Sigmoid colon (tissue), 7 donors: ENCODE data around the gene UFM1. TPM values are rescaled to one million over a fixed set of nuclear protein-coding genes. Genes with fewer than 3 reads are reported as not detected.
"Not testable (repeated sequence)": the region's sequence is repeated elsewhere in the genome, so short reads cannot be mapped to it uniquely, and the experiment has no call there.

Experiments
- DNase-seq: peaks from one replicate; pipeline ENCODE4 v3.0.0-alpha.2; 2019
- H3K27ac ChIP-seq, 4 donors: fragments of 200-600 bp; sonication (generic); one replicate each; pipeline ENCODE4 v1.5.1; 2016 to 2019; ENCODE audit warnings: mild to moderate bottlenecking in 1 of 4
- H3K27me3 ChIP-seq, 3 donors: fragments of 200-600 bp; sonication (generic); one replicate each; pipeline ENCODE4 v1.5.1; 2019; ENCODE audit warnings: mild to moderate bottlenecking in 1 of 3
- H3K36me3 ChIP-seq, 4 donors: fragments of 200-600 bp; sonication (generic); one replicate each; pipeline ENCODE4 v1.5.1; 2016 to 2019
- H3K4me1 ChIP-seq, 4 donors: fragments of 200-600 bp; sonication (generic); one replicate each; pipeline ENCODE4 v1.5.1; 2017 to 2019
- H3K4me3 ChIP-seq, 4 donors: fragments of 200-600 bp; sonication (generic); one replicate each; pipeline ENCODE4 v1.5.1; 2017 to 2019; ENCODE audit warnings: mild to moderate bottlenecking in 2 of 4, moderate library complexity in 1 of 4
- H3K9me3 ChIP-seq, 4 donors: fragments of 200-600 bp in 3 of 4; sonication (generic) in 3 of 4; one replicate each; pipeline versions ENCODE4 v1.5.1 to v1.6.1; 2013 to 2019
- EP300 ChIP-seq, 4 donors: sonication (generic); formaldehyde crosslinking; IDR thresholded peaks; one replicate each; pipeline ENCODE4 v1.6.1; 2017; ENCODE audit warnings: antibody characterized with exemption in 4 of 4
- POLR2A ChIP-seq, 2 donors: fragments of 450-650 bp; IDR thresholded peaks; one replicate each; pipeline ENCODE4 v1.6.1; 2016; ENCODE audit warnings: antibody characterized with exemption in 2 of 2, mild to moderate bottlenecking in 2 of 2, moderate library complexity in 2 of 2
- POLR2AphosphoS5 ChIP-seq, 4 donors: sonication (generic); formaldehyde crosslinking; IDR thresholded peaks; one replicate each; pipeline ENCODE4 v1.6.1; 2017; ENCODE audit warnings: antibody characterized with exemption in 4 of 4
- WGBS, 2 donors: extraction: QIAGEN DNeasy Blood & Tissue Kit; methylation state at CpG; one replicate each; pipeline ENCODE4 v1.1.7; 2013; 5-methylcytosine and 5-hydroxymethylcytosine counted together
- intact Hi-C: fragments of 100-400 bp; cut with DNase I; formaldehyde crosslinking; loops from one replicate; pipeline ENCODE4 v1.15.1; 2023
- polyA plus RNA-seq, 3 donors: library from polyadenylated mRNA; stranded (reverse); fragments of 200-250 nt; gene quantifications; one replicate each; pipeline ENCODE4 v1.2.3, GENCODE V29; 2013
- total RNA-seq, 4 donors: library from RNA; depleted of rRNA; stranded (reverse); fragments of >200 nt; gene quantifications; one replicate each; pipeline ENCODE4 v1.1.0, GENCODE V29; 2016
- TF ChIP-seq, protein P1 (sequence below), 4 experiments: fragments of 450-650 bp in 3 of 4; fragments of 200-600 bp in 1 of 4; IDR thresholded peaks; one replicate each; pipeline ENCODE4 v1.5.1; 2016 to 2019; ENCODE audit warnings: antibody characterized with exemption in 4 of 4, mild to moderate bottlenecking in 3 of 4, moderate library complexity in 2 of 4
- donor health status: healthy with polysubstance abuse.
- donor health status: Bipolar disorder and iron deficiency.
- donor health status: healthy.

Gene UFM1
- total and polyA plus RNA-seq, 7 donors, result 33.9 to 60.6 (median 50.6) TPM

DNA sequence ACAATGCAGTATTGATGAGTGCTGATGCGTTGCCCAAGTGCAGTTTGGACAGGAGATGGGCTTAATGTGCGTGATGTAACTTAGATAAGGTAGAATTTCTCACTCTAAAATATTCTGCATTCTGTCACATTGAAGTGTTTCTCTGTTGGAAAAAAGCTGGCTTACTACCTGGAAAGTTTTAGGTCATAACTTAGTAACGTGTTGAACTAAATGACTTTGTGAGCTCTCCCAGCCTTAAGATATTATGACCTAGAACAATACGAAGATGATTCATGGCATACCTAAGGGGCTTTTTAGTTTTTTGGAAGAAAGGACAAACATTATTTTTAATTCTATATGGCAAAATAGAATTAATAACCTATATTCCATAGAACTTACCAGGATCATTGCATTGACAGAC lies 9.0 kb downstream of the UFM1 start:
- TF ChIP-seq POLR2AphosphoS5 (IDR thresholded peaks at IDR 0.05) (no peak), EP300 (IDR thresholded peaks at IDR 0.05) (no peak), POLR2A (IDR thresholded peaks at IDR 0.05) (no peak)
- TF ChIP-seq, protein P1, sequence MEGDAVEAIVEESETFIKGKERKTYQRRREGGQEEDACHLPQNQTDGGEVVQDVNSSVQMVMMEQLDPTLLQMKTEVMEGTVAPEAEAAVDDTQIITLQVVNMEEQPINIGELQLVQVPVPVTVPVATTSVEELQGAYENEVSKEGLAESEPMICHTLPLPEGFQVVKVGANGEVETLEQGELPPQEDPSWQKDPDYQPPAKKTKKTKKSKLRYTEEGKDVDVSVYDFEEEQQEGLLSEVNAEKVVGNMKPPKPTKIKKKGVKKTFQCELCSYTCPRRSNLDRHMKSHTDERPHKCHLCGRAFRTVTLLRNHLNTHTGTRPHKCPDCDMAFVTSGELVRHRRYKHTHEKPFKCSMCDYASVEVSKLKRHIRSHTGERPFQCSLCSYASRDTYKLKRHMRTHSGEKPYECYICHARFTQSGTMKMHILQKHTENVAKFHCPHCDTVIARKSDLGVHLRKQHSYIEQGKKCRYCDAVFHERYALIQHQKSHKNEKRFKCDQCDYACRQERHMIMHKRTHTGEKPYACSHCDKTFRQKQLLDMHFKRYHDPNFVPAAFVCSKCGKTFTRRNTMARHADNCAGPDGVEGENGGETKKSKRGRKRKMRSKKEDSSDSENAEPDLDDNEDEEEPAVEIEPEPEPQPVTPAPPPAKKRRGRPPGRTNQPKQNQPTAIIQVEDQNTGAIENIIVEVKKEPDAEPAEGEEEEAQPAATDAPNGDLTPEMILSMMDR (IDR thresholded peaks at IDR 0.05), result no peak
- Histone ChIP-seq H3K36me3 (peaks cover 0 to 87% (median 10%) of the 10 kb centered on the region in 4 donors), H3K4me1 (peaks cover 0 to 12% (median 7%) of the 10 kb centered on the region in 4 donors), H3K27ac (peak overlapping the region in 1 of 4 donors; percentile 4), H3K27me3 (no peaks in the 10 kb centered on the region), H3K9me3 (no peaks in the 10 kb centered on the region), H3K4me3 (no peak overlapping the region)
- intact Hi-C loops, result no loop called here
- DNase-seq, result no peak
- 86% methylated on average over 4 of the region's 4 CpGs for WGBS, 2 donors

DNA sequence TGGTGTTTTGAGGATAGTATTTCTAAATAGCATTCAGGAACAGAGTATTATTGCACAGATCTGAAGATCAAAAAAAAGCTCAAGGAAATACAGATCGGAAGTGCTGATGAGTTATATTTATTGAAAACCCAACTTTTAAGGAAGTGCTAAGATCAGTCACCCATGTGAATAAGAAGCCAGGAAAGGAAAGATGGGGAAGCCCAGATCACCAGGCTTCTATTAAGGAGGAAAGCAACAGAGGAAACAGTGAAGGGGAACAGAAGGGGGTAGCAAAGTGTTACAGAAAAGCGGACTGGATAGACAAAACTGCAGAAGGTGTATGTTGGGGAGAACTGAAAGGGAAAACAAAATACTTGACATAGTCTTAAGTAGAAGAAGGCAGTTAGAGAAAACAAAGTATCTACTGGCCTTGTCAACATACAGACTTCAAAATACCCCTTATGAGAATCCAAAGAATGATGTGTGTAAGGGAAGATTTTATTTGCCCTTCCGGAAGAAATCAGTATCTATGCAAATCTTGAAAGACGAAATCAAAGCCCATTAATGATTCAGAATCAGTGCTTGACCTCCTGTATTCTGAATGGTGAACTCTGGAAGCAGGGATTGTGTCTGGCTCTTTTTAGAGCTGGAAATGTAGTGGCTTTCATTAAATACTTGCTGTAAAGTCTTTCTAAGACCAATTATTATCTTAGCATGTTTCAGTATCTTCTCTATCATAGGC lies 12.1 kb downstream of the UFM1 start:
- intact Hi-C loops, result no loop called here
- Histone ChIP-seq H3K4me1 (peaks cover 0 to 12% (median 7%) of the 10 kb centered on the region in 4 donors), H3K4me3 (no peak overlapping the region), H3K27ac (no peak overlapping the region), H3K27me3 (no peaks in the 10 kb centered on the region), H3K36me3 (peaks cover 0 to 58% (median 6%) of the 10 kb centered on the region in 4 donors), H3K9me3 (no peaks in the 10 kb centered on the region)
- DNase-seq, result no peak
- TF ChIP-seq POLR2A (IDR thresholded peaks at IDR 0.05) (no peak), EP300 (IDR thresholded peaks at IDR 0.05) (no peak), POLR2AphosphoS5 (IDR thresholded peaks at IDR 0.05) (no peak)
- TF ChIP-seq, protein P1 (IDR thresholded peaks at IDR 0.05), result no peak
- 82 to 89% methylated on average over 4 of the region's 4 CpGs for WGBS, 2 donors

GRCh38 chr13:38363219-38363618 lies 13.6 kb downstream of the UFM1 start:
- H3K36me3 ChIP-seq, result peaks cover 0 to 51% (median 6%) of the 10 kb centered on the region in 4 donors
- H3K27me3 ChIP-seq, result no peaks in the 10 kb centered on the region
- 96 to 98% methylated on average over 2 of the region's 2 CpGs for WGBS, 2 donors
- H3K27ac ChIP-seq, result no peak overlapping the region
- no peak for DNase-seq
- H3K9me3 ChIP-seq, result no peaks in the 10 kb centered on the region
- intact Hi-C loops, result no loop called here
- H3K4me3 ChIP-seq, result no peak overlapping the region
- no peak for TF ChIP-seq EP300 (IDR thresholded peaks at IDR 0.05)
- no peak for TF ChIP-seq POLR2A (IDR thresholded peaks at IDR 0.05)
- no peak for TF ChIP-seq POLR2AphosphoS5 (IDR thresholded peaks at IDR 0.05)
- TF ChIP-seq, protein P1 (IDR thresholded peaks at IDR 0.05), result no peak
- peaks cover 0 to 11% (median 7%) of the 10 kb centered on the region in 4 donors for H3K4me1 ChIP-seq

- WGBS, 2 donors, result 92% methylated on average over 19 of the region's 19 CpGs
- H3K27ac ChIP-seq, H3K27me3 ChIP-seq, H3K9me3 ChIP-seq, DNase-seq, intact Hi-C loops, H3K4me3 ChIP-seq, H3K4me1 ChIP-seq: not testable (repeated sequence)
- peaks cover 0 to 51% (median 6%) of the 10 kb centered on the region in 4 donors for H3K36me3 ChIP-seq
Observed at GRCh38 chr13:38363746-38364145, 14.1 kb downstream of the UFM1 start.

DNA sequence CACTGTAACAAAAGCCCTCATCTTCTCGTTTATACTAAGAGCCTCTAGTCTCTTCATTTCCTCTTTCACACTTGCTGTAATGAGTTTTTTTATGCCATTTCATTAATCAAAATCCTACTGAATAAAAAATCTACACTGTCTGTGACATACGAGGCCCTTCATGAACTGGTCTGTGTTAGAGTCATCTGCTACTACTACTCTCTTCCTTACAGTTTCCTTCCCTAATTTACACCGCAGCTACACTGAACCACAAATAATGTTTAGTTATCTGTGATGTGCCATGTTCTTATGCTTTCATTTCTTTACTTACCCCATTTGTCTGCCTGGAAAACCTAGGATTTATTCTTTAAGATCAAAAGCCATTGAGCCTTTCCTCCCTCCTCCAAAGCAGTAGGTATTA lies 16.0 kb downstream of the UFM1 start:
- H3K36me3 ChIP-seq, result peaks cover 0 to 32% (median 6%) of the 10 kb centered on the region in 4 donors
- H3K4me1 ChIP-seq, result no peaks in the 10 kb centered on the region
- no peak overlapping the region for H3K4me3 ChIP-seq
- intact Hi-C loops, result no loop called here
- no peaks in the 10 kb centered on the region for H3K9me3 ChIP-seq
- TF ChIP-seq EP300 (IDR thresholded peaks at IDR 0.05), result no peak
- no peak for TF ChIP-seq POLR2A (IDR thresholded peaks at IDR 0.05)
- TF ChIP-seq, protein P1 (IDR thresholded peaks at IDR 0.05), result no peak
- TF ChIP-seq POLR2AphosphoS5 (IDR thresholded peaks at IDR 0.05), result no peak
- no peak overlapping the region for H3K27ac ChIP-seq
- H3K27me3 ChIP-seq, result no peaks in the 10 kb centered on the region
- 38 to 56% methylated on average over 3 of the region's 3 CpGs for WGBS, 2 donors
- DNase-seq, result no peak
